OCI-M2 (cell line): Measurements from ENCODE around the gene FYTTD1.

Source experiments
- DNase-seq: peaks from one replicate; lab custom pipeline; 2025; ENCODE audit not compliant: unreplicated experiment; lab: John Stamatoyannopoulos, UW

FYTTD1 gene

DNA sequence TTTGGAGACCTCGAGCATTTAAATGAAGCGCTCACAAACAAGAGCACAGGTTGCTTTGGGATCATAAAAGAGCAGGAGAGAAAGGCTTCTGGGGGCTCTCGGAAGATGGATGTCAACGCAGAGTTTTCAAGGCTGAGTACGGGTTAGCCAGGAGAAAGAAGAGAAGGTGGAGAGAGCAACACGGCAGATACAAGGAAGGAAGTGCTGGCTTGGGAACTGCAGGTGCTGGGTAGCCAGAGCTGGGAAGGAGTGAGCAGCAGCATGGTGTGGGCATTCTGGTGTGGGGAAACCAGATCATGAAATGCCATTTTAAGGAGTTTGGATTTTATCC is 12.4 kb upstream of the FYTTD1 start:
- no peak for DNase-seq

DNA sequence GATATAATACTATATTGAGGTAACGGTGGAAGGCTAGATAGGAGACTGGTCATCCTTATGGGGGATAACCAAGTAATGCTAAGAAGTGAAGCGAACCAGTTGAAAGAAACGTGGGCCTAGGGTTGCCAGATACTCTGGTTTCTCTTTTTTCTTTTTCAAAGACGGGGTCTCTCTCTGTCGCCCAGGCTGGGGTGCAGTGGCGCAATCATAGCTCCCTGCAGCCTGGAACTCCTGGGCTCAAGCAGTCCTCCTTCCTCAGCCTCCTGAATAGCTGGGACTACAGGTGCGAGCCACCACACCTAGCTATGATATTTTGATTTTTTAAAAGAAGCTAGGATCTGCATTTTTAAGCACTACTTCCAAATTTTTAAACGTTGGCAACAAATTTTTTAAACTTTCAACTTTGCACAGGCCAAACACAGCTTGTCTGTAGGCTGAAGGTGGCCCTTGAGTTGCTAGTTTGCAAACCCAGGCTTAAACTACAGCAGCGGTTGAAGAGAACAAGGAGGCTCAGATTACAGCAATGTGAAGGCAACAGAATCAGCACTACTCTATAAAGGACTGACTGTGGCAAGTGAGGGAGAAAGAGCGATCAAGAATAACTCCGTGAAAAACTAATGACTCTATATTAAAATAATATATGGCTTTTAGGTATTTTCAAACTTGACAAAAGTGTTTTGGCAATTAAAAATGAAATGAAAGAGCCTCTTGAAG is 11.8 kb upstream of the FYTTD1 start:
- no peak for DNase-seq

DNA sequence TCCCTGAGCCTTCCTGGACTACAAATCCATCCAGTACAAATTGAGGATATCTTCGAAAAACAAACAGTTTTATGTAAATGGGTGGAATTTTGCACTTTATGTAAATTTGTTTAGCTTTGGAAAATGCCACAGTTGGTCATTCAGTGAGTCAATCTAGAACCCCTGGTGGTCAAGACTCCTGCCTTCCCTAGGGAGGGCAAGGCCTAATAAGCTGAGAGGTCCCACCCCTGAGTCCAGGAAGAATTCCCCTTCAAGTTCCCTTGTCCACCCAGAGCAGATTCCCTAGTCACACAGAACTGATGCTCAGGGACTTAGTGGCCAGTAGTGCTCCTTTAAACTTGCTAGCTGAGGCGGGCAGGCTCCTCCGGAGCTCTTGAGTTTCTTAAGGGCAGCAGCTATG is 6.9 kb upstream of the FYTTD1 start:
- no peak for DNase-seq

DNA sequence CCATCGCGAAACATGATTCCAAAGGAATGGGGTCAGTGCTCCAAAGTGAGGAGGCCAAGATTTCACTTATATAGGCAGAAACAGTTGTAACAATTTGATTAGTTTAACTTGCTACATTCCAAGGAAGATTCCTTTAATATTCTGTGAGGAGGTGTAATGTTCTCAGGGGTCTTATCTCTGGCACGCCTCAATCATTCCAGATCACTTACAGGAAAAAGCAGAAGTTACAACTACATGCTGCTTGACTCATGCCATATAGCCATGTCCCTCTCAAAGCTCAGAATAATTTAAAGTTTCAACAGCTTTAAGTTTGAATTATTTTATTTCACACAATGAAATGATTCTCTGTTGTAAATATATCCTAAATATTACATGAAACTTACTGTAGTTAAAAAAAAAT is 3.5 kb upstream of the FYTTD1 start:
- no peak for DNase-seq

DNA sequence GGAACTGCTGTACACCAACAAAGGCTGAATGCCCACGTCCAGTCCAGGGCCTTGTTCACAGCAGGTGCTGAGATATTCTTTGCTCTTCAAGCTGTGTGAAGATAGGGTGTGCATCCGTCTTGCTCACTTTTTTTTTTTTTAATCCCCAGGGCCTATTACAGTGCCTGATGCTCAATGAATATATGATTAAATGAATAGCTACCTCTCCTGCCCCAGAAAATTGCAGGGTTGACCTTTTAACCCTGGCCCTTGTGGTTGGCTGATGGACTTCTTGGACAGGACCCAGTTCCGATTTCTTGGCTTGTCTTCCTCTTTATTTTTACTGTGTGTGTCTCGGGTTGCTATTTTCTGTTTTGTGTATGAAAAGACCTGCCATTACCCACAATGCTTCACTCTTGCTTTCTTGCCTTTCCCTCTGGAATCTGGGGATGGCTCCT is 2.9 kb upstream of the FYTTD1 start:
- no peak for DNase-seq

DNA sequence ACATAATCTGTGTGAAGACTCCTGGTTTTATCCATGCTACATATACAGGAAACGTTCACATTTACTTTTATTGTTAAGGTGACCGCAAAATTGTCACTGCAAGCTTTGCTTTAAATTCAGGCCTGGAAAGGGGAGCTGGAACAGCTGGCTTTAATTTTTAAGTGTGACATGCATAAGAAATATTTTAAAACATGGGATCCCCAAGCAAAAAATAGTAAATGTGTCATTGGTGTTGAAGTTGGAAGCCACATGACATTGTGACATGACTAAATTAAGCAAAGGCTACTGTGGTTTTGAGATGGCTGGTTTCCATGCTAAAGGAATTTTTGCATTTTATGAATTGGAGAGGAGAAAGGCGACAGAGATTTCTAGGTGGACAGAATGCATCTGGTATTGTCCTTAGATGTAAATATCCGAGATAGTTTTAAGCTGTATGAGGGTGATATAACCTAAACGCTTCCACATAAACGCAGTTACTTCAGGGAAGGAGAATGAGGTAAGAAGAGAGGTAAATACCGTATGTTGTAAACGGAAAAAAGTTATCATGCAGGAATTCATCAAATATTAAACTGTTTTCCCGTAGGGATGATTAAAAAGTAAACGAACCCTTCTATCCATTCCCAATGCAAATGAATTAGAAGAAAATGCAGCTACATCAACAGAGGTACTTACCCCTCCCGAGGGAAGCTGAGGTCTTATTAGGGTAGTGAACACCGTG is 927 bp upstream of the FYTTD1 start:
- no peak for DNase-seq

DNA sequence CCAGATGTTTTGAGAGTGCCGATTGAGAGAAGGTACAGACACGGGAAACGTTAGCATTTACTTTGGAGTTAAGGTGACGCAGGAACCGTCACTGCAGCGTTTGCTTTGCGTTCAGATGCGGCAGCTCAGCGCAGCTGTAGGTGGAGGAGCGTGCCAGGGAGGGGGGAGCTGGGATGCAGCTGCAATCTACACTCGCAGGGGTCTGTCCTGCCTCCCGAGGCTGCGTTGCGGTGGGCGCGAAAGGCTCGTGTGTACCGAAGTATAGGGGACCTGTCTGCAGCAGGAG is 425 bp upstream of the FYTTD1 start:
- no peak for DNase-seq

DNA sequence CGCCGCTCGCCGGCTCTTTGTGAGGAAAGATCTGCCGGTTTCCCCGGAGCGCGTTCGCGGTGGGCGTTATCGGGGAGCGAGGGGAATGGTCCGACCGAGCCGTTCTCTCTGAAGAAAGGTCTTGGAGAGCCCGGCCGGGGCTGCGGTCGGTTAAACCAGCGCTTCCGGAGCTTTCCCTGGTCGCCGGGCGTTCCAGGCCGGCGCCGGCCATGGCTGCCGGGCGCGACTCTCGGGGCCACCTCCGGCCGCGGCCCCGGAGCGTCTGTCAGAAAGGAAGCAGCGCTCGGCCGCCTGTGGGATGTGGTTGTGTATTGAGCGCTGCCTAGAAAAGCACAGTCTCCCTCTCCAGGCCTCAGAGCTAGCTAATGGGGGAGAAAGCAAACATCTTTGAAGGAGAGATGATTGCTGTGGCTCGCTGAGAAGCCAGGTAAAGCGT is 731 bp downstream of the FYTTD1 start:
- DNase-seq = no peak

DNA sequence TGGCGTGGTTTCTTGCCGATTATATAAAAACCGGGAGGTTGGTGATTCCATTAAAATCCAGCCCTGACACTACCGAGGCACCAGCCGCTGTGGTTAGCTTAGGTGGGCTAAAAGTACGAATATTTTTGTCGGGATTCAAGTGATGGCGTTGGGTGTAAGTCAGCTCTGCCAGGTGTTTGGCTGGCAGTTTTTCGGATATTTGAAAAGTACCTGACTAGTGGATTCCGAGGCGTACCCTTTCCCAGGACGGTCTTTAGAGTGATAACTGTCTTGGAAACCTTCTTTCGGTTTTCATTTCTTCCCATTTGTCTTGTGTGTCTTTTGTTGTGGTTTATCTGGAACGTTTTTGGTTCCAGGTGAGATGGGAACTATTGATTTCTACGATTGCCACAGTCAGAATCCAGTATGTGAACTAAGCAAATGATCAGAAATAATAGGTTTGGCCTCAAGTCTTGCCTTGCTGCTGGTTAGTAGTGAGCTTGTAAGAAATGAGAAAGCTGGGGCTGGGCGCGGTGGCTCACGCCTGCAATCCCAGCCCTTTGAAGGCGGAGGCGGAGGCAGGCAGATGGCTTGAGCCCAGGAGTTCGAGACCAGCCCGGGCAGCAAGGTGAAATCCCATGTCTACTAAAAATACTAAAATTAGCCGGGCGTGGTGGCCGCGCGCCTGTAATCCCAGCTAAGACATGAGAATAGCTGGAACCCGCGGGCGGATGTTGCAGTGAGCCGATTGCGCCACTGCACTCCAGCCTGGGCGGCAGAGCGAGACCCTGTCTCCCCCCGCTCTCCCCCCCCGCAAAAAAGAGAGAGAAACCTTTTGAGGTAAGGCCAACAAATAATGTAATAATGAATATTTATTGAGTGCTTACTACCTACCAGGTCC is 1.4 kb downstream of the FYTTD1 start:
- DNase-seq = no peak

DNA sequence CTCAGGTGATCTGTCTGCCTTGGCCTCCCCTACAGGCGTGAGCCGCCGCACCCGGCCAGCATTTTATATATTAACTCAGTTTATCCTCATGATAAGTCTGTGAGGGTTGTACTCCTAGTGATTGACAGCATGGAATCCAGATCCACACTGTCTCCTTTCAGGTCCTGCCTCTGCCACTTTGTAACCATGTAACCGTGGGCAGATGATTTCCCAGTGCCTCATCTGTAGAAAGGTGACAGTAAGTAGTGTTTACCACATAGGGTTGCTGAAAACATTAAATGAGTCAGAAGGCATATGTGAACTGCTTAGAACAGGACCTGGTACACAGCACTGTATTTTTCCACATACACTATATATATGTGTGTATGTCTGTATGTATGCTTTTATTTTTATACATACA is 2.4 kb downstream of the FYTTD1 start:
- DNase-seq = no peak

DNA sequence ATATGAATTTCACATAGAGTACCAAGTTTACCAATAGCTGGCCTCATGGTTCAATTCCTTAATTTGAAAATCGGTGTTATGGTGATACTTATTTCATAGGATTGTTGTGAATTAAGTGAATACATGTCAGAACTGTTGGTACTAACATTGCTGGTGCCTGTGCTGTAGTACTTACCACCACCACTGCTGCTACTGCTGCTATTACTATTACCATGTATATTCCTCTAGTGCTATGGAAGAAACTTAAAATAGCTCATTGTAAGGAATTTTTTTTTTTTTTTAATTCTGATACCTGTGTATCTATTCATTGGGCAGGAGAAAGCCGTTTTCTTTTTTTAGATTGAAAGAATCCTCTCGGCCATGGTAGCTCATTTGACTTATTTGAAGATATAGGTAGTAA is 3.6 kb downstream of the FYTTD1 start:
- no peak for DNase-seq

DNA sequence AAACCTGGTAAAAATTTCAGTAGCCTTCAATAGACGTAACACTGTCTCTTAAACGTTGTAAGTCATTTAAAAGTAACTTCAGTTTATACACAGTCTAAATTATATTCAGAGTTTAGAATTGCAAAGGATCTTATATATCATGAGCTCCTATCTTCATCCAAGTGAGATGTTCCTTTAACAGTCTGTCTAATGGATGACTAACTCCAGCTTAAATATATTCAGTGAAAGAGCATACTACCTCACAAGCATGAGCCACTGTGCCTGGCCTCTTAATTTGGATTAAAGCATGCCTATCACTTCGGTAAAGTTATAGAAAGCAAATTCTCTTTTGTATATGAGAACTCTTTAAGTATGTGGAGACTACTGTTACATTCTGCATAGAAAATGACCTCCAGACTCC is 7.0 kb downstream of the FYTTD1 start:
- no peak for DNase-seq

DNA sequence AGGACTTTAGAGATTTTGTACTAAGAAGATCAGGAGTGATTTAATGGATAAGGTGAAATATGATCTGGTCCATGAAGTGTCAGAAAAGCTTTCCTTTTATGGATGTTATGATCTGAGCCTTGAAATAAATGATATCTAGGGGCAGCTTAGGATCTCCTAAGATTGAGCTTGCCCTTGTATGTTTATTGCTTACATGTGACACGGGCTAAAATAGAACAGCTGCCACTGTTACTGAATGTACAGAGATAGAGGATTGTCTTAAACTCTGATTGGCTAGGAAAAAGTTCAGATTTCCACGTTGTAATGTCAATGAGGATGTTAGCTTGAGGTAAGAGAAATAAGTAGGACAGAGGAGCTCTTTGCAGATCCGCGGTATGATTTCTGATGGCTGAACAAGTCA is 8.8 kb downstream of the FYTTD1 start:
- no peak for DNase-seq

DNA sequence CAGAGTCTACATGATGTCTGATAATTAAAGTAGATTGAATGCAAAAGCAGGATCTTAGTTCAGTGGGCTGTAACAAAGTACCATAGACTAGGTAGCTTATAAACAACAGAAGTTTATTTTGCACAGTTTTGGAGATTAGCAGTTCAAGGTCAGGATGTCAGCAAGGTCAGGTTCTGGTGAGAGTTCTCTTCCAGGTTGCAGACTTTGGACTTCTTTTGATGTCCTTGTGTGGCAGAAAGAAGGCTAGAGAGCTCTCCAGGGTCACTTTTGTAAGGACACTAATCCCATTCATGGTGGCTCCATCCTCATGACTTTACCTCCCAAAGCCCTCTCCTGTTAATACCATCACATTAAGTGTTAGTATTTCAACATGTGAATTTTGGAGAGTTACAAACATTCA is 12.1 kb downstream of the FYTTD1 start:
- DNase-seq = no peak

DNA sequence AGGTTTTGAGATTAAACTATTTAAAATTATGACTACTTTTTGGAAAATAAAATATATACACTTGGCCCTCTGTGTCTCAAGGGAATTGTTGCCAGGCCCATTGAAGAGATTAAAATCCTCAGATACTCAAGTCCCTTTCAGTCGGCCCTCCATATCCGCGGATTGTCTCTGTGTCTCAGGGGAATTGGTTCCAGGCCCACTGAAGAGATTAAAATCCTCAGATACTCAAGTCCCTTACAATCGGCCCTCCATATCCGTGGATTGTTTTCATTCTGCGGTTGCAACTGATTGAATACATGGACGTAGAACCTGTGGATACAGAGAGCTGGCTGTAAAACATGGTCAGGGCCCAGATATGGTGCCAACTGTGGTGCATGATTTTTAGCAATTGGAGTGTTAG is 25.6 kb downstream of the FYTTD1 start:
- no peak for DNase-seq

DNA sequence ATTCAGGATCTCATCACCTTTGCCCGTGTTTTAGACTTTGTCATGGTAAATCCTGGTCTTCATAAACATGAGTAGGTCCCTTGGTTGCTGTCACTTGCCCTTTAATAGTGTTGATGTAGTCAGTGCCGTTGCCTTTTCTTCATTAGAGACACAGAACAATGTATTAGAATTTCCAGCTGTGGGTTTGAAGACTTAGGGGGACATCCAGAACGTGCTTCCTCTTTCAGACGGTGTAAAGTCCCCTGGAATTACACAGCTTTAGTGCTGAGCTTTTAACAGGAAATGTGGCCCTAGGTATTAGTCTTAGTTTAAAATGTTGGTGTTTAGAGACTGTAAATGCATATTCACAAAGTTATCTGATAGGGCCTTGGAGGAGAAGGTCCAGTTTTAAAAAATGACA is 32.5 kb downstream of the FYTTD1 start:
- no peak for DNase-seq

DNA sequence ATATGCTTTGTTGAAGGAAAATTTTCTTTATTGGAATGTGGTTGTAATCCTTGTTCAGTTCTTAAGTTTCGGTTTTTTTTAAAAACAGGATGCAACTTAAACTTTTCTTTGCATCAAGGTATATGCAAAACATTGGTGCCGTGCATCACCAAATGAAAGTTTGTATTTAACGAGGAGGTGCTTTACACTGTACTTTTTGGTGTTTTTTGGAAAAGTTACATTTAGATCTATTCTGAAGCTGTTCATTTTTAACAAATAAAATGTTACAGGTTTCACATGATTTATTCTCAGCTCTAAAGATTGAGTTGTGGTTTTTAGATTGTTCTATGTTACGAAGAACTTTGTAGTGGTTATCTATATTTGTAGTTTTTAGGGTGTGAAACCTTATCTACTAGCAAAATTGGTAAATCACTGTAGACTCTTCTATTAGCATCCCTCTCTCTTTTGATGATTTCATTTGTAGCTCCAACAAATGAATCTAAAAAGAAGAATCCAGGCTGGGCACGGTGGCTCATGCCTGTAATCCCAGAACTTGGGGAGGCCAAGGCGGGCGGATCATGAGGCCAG is 34.4 kb downstream of the FYTTD1 start:
- no peak for DNase-seq

DNA sequence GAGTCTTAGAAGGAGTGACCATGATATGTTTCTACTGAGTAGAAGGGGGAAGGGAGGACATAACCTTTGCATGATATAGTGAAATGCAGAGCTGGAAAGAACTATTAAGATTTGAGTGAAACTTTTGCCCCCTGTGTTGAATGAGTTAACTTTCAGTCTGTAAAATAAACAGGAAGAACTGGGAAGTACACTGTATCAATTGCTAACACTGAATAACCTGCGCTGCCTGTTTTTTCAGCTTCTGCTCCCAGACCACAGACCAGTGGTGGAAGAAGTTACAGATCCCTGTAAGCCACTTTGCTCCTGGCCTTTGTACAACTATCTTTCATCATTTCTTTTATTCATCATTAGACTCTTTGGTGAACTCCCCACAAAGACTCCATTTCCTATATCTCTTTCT is 37.7 kb downstream of the FYTTD1 start:
- DNase-seq = no peak

DNA sequence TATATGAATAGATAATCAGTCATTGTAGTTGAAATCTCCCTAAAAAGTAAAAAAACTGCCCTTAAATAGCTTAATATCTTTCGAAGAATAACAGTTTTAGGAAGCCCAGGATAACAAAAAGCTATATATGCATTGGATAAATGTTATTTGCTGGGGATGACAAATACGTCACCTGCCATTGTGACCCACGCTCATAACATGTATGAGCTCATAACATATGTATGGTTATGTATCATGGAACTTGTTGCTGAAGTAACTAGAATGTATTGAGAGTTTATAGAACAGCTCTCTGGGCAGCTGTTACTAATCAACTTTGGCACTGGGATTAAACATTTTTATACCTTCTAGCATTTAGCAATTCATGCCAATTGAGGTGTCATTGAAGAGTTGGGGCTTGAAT is 39.6 kb downstream of the FYTTD1 start:
- no peak for DNase-seq

DNA sequence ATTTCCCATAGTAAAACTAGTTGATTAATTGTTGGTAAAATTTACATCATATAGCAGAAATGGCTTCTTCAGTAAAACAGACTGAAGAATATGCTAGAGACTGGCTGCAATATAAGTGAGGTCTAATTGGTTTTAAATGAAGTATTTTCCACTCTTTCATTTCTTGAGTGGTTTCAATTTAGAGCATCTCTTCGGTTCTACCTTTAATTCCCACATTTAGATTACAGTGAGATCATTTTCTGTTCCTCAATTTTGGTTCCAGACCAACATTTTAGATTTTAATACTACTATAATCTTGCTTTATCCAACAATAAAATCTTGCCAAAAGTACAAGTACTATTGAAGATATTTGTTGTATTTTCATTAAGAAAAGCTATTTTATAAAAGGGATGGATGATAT is 40.4 kb downstream of the FYTTD1 start:
- no peak for DNase-seq

DNA sequence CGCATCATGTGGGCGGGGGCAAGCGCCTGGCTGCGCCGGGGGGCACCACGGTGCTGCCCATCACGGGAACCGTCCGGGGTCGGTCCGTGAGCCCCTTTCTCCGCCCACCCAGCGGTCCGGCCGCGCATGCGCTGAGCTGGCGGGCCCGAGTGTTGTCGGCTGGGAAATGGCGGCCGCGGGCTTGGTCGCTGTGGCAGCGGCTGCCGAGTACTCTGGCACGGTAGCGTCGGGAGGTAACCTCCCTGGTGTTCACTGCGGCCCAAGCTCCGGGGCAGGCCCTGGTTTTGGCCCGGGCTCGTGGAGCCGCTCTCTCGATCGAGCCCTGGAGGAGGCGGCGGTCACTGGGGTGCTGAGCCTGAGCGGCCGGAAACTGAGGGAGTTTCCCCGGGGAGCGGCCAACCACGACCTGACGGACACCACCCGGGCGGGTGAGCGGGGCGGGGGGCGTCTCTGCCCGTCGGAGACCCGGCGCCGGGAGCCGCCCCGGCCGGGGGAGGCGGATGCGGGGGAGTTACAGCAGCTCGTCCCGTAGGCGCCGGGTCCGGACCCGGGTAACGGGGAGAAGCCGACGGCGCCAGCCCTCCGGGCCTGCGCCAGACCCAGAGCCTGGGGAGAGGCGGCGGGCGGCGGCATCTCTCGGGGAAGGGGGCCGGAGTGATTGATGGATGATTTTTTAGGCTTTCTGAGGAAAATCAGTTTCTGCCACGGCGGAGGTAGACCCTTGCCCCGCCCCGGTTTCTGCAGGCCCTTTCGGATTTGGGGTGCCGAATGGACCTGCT is 41.6 kb downstream of the FYTTD1 start, which contains the start of gene LRCH3:
TSS of gene LRCH3 (plus strand) at position 142 of the 779 bp plus-strand sequence. CDS start at position 167, 25 bp downstream.
- no peak for DNase-seq
